ENCODE data around the gene ZFHX3. TPM values are rescaled to one million over a fixed set of nuclear protein-coding genes. Genes with fewer than 3 reads are reported as not detected.

The ZFHX3 gene
- total and polyA plus RNA-seq, 2 donors (not counting 1 experiment from before 2014, with no cell fraction given): 4.7 to 7.3 TPM

DNA sequence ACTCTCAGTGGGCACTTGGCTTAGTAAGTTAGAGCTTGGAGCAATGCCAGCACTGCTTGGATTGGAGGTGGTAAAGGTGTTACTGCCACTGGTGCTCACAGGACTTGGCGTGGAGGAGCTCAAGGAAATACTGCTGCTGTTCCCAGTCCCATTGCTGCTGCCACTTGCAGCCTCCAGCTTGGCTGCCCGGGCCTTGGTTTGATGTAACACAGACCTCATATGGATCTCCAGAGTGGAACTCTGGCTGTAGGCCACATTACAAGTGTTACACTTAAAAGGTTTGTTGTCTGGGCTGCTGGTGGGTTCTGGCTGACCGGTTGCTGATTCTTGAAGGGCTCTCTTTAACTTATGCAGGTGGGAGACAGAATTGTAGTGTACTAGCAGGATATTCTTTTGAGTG lies 250.3 kb downstream of the ZFHX3 start:
- Histone ChIP-seq H3K4me1 (ENCODE audit: control insufficient read depth, extremely low read depth, insufficient read depth, low read length) (no peaks in the 10 kb centered on the region), H3K27me3 (ENCODE audit: control insufficient read depth, insufficient read depth, low read length) (no peaks in the 10 kb centered on the region), H2AFZ (ENCODE audit: low read length) (no peak overlapping the region), H3K27ac (ENCODE audit: insufficient read depth, low read length) (no peak overlapping the region), H3K4me2 (ENCODE audit: extremely low read depth, insufficient read depth, low read length) (no peak overlapping the region), H3K9me3 (ENCODE audit: control insufficient read depth, insufficient read depth, low read depth, low read length) (no peaks in the 10 kb centered on the region), H4K20me1 (ENCODE audit: control insufficient read depth, extremely low read depth, insufficient read depth, low read length) (no peaks in the 10 kb centered on the region), H3K36me3 (ENCODE audit: control insufficient read depth, insufficient read depth, low read length) (peaks cover 28% of the 10 kb centered on the region), H3K79me2 (ENCODE audit: control insufficient read depth, insufficient read depth, low read length) (no peaks in the 10 kb centered on the region), H3K4me3 (replicated peaks in 1 of 4; ENCODE audit: control extremely low read depth in 1 of 4, insufficient read depth in 1 of 4, low read depth in 3 of 4, low read length in 4 of 4) (no peak overlapping the region), H3K9ac (ENCODE audit: insufficient read depth, low read length) (no peak overlapping the region)
- TF ChIP-seq CTCF (conservative IDR thresholded peaks at IDR 0.05 in 1 of 2, IDR thresholded peaks at IDR 0.05 in 1 of 2; ENCODE audit: low read depth in 1 of 2, low read length in 2 of 2): no peak
- TF ChIP-seq EZH2 (IDR thresholded peaks at IDR 0.05; ENCODE audit: low read length, missing control alignments): no peak
- no peak for DNase-seq (ENCODE audit: low read depth in 2 of 2)

DNA sequence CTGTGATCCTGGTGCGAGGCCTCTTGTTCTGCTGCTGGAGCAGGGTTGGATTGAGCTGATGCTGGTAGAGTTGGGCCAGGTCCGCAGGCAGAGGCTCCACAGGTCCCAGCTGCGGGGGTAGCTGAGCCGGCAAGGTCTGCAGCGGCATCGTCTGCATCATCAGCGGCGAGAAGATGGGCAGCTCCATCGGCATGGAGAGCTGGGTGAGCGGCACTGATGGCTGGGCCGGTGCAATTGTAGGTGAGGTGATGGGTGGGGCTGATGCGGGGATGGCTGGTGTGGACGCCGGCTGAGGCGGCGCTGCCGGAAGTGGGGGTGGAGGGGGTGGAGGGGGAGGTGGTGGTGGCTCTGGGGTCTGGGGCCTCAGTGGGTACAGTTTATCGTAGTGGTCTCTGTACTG lies 251.7 kb downstream of the ZFHX3 start:
- Histone ChIP-seq H3K36me3 (ENCODE audit: control insufficient read depth, insufficient read depth, low read length) (peaks cover 28% of the 10 kb centered on the region), H3K4me3 (replicated peaks in 1 of 4; ENCODE audit: control extremely low read depth in 1 of 4, insufficient read depth in 1 of 4, low read depth in 3 of 4, low read length in 4 of 4) (no peak overlapping the region), H2AFZ (ENCODE audit: low read length) (no peak overlapping the region), H4K20me1 (ENCODE audit: control insufficient read depth, extremely low read depth, insufficient read depth, low read length) (no peaks in the 10 kb centered on the region), H3K27ac (ENCODE audit: insufficient read depth, low read length) (no peak overlapping the region), H3K27me3 (ENCODE audit: control insufficient read depth, insufficient read depth, low read length) (no peaks in the 10 kb centered on the region), H3K4me1 (ENCODE audit: control insufficient read depth, extremely low read depth, insufficient read depth, low read length) (no peaks in the 10 kb centered on the region), H3K79me2 (ENCODE audit: control insufficient read depth, insufficient read depth, low read length) (no peaks in the 10 kb centered on the region), H3K9ac (ENCODE audit: insufficient read depth, low read length) (no peak overlapping the region), H3K4me2 (ENCODE audit: extremely low read depth, insufficient read depth, low read length) (no peak overlapping the region), H3K9me3 (ENCODE audit: control insufficient read depth, insufficient read depth, low read depth, low read length) (no peaks in the 10 kb centered on the region)
- no peak for DNase-seq (ENCODE audit: low read depth in 2 of 2)
- TF ChIP-seq CTCF (conservative IDR thresholded peaks at IDR 0.05 in 1 of 2, IDR thresholded peaks at IDR 0.05 in 1 of 2; ENCODE audit: low read depth in 1 of 2, low read length in 2 of 2) (no peak), EZH2 (IDR thresholded peaks at IDR 0.05; ENCODE audit: low read length, missing control alignments) (no peak)

DNA sequence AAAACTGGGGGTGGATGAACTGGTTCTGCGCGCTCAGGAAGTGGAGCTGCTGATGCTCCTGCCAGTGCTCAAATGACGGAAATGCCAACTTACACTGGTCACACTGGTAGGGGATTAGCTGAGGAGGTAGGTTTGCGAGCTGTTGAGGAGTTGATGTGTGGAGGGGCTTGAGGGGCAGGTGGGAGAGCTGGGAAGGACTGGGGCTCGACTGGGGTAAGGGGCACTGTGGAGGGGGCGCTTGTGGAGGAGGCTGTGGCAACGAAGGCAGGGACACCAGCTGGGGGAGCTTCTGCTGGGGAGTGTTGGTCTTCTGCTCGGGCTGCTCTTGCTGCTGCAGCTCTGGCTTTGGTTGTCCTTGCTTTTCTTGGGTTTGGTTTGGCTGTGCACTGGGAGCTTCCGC lies 252.9 kb downstream of the ZFHX3 start:
- no peaks in the 10 kb centered on the region for H3K4me1 ChIP-seq (ENCODE audit: control insufficient read depth, extremely low read depth, insufficient read depth, low read length)
- H3K79me2 ChIP-seq (ENCODE audit: control insufficient read depth, insufficient read depth, low read length): no peaks in the 10 kb centered on the region
- H3K27ac ChIP-seq (ENCODE audit: insufficient read depth, low read length): no peak overlapping the region
- TF ChIP-seq EZH2 (IDR thresholded peaks at IDR 0.05; ENCODE audit: low read length, missing control alignments) (no peak), CTCF (conservative IDR thresholded peaks at IDR 0.05 in 1 of 2, IDR thresholded peaks at IDR 0.05 in 1 of 2; ENCODE audit: low read depth in 1 of 2, low read length in 2 of 2) (no peak)
- no peaks in the 10 kb centered on the region for H3K9me3 ChIP-seq (ENCODE audit: control insufficient read depth, insufficient read depth, low read depth, low read length)
- H3K27me3 ChIP-seq (ENCODE audit: control insufficient read depth, insufficient read depth, low read length): no peaks in the 10 kb centered on the region
- no peak overlapping the region for H3K4me3 ChIP-seq (replicated peaks in 1 of 4; ENCODE audit: control extremely low read depth in 1 of 4, insufficient read depth in 1 of 4, low read depth in 3 of 4, low read length in 4 of 4)
- peaks cover 28% of the 10 kb centered on the region for H3K36me3 ChIP-seq (ENCODE audit: control insufficient read depth, insufficient read depth, low read length)
- H3K9ac ChIP-seq (ENCODE audit: insufficient read depth, low read length): no peak overlapping the region
- no peak overlapping the region for H2AFZ ChIP-seq (ENCODE audit: low read length)
- H4K20me1 ChIP-seq (ENCODE audit: control insufficient read depth, extremely low read depth, insufficient read depth, low read length): no peaks in the 10 kb centered on the region
- no peak overlapping the region for H3K4me2 ChIP-seq (ENCODE audit: extremely low read depth, insufficient read depth, low read length)
- no peak for DNase-seq (ENCODE audit: low read depth in 2 of 2)

Data from fibroblast of lung (primary cell).